Lower leg skin (tissue), 3 donors: ENCODE data around the gene UBAC2.

Experiments
- CTCF ChIP-seq, 3 donors: fragments of 450-650 bp; IDR thresholded peaks; one replicate each; pipeline ENCODE4 v1.5.1; 2016; ENCODE audit warnings: antibody characterized with exemption in 3 of 3, mild to moderate bottlenecking in 3 of 3, moderate library complexity in 2 of 3
- POLR2A ChIP-seq, 2 donors: fragments of 450-650 bp; IDR thresholded peaks; one replicate each; pipeline ENCODE4 v1.6.1; 2016 to 2017; ENCODE audit warnings: antibody characterized with exemption in 2 of 2, mild to moderate bottlenecking in 1 of 2, moderate library complexity in 1 of 2

- TF ChIP-seq CTCF (IDR thresholded peaks at IDR 0.05) (no peak), POLR2A (IDR thresholded peaks at IDR 0.05) (no peak)
Measured at GRCh38 chr13:99357941-99358340, 157.3 kb downstream of the UBAC2 start.
